ENCODE data around the gene BCAT1. TPM values are rescaled to one million over a fixed set of nuclear protein-coding genes. Genes with fewer than 3 reads are reported as not detected.

BCAT1 gene
- total and polyA plus RNA-seq, 9 of the 15 experiments (the other 6 are each of a cell fraction or from before 2014, with no cell fraction given): 38.5 to 157 (median 66.8) TPM

- no peak for TF ChIP-seq PBX2 (CRISPR knock-in tag; IDR thresholded peaks at IDR 0.05; ENCODE audit: low read depth)
- peak; percentile 82 for TF ChIP-seq PBX2 (tag; conservative IDR thresholded peaks at IDR 0.05; ENCODE audit: low read depth)
- TF ChIP-seq PPARD (CRISPR knock-in tag; IDR thresholded peaks at IDR 0.05): no peak
- TF ChIP-seq, protein P1, sequence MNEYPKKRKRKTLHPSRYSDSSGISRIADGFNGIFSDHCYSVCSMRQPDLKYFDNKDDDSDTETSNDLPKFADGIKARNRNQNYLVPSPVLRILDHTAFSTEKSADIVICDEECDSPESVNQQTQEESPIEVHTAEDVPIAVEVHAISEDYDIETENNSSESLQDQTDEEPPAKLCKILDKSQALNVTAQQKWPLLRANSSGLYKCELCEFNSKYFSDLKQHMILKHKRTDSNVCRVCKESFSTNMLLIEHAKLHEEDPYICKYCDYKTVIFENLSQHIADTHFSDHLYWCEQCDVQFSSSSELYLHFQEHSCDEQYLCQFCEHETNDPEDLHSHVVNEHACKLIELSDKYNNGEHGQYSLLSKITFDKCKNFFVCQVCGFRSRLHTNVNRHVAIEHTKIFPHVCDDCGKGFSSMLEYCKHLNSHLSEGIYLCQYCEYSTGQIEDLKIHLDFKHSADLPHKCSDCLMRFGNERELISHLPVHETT (CRISPR knock-in tag; conservative IDR thresholded peaks at IDR 0.05 in 1 of 2, IDR thresholded peaks at IDR 0.05 in 1 of 2): no peak
- TF ChIP-seq ZNF124 (CRISPR knock-in tag; IDR thresholded peaks at IDR 0.05): no peak
Measured at GRCh38 chr12:24909667-24910066, 39.2 kb downstream of the BCAT1 start (continued).

GRCh38 chr12:24907464-24907863 lies 41.4 kb downstream of the BCAT1 start:
- Histone ChIP-seq H2AFZ (ENCODE audit: low read depth, low read length) (no peak overlapping the region), H3K27me3 (ENCODE audit: control insufficient read depth in 2 of 2, insufficient read depth in 2 of 2, low read length in 2 of 2) (no peaks in the 10 kb centered on the region), H3K36me3 (ENCODE audit: control insufficient read depth, insufficient read depth, low read length) (peaks cover 24% of the 10 kb centered on the region; the same call in 2 of the 3 replicates), H3K9me1 (ENCODE audit: control insufficient read depth, insufficient read depth, low read length) (peaks cover 3% of the 10 kb centered on the region), H3K4me2 (ENCODE audit: insufficient read depth, low read length) (no peak overlapping the region), H3K4me1 (replicated peaks in 1 of 2; ENCODE audit: control insufficient read depth in 2 of 2, insufficient read depth in 2 of 2, low read length in 2 of 2) (peaks cover 6 to 9% of the 10 kb centered on the region in 2 experiments; a peak in 4 of 5 replicates), H3K27ac (ENCODE audit: extremely low read depth, low read depth, low read length) (no peak overlapping the region), H3K79me2 (ENCODE audit: control insufficient read depth, insufficient read depth, low read length) (peaks cover 87% of the 10 kb centered on the region), H3K9ac (ENCODE audit: insufficient read depth in 1 of 2, low read depth in 2 of 2, low read length in 2 of 2) (no peak overlapping the region), H4K20me1 (replicated peaks; ENCODE audit: control insufficient read depth, insufficient read depth, low read length) (peaks cover 6% of the 10 kb centered on the region), H3K4me3 (no peak overlapping the region), H3K9me3 (replicated peaks; ENCODE audit: control insufficient read depth, insufficient read depth, low read depth, low read length) (peaks cover 10% of the 10 kb centered on the region)
- CTCF ChIA-PET (ENCODE audit: low intra/inter-chr PET ratio): no interaction called here
- ATAC-seq (no peak), FAIRE-seq (no peak), DNase-seq (ENCODE audit: extremely low read depth in 1 of 4, low spot score in 3 of 4) (no peak)
- intact Hi-C loops (cut with micrococcal nuclease): no loop called here
- in situ Hi-C loops (cut with MboI): no loop called here
- TF ChIP-seq KDM2B (CRISPR knock-in tag; IDR thresholded peaks at IDR 0.05) (no peak), ZNF311 (CRISPR knock-in tag; IDR thresholded peaks at IDR 0.05) (no peak), MLX (CRISPR knock-in tag; conservative IDR thresholded peaks at IDR 0.05) (no peak), HDAC8 (tag; IDR thresholded peaks at IDR 0.05) (no peak), HLTF (IDR thresholded peaks at IDR 0.05) (no peak), ZNF589 (CRISPR knock-in tag; IDR thresholded peaks at IDR 0.05; ENCODE audit: low read depth) (no peak), ZNF57 (CRISPR knock-in tag; IDR thresholded peaks at IDR 0.05) (peak; percentile 97), PTTG1 (tag; IDR thresholded peaks at IDR 0.05; ENCODE audit: low read depth) (no peak), ZNF77 (CRISPR knock-in tag; IDR thresholded peaks at IDR 0.05) (no peak)
- no TSS peak for BruUV-seq (replicated peaks)
- 95% methylated on average over 5 of the region's 5 CpGs for WGBS (ENCODE audit: insufficient coverage, low coverage, missing lambda C conversion rate)
- POLR2A ChIA-PET: no interaction called here
